HG03432 (cell line): ENCODE data around the gene NPTN.
"Not testable (repeated sequence)": the region's sequence is repeated elsewhere in the genome, so short reads cannot be mapped to it uniquely, and the experiment has no call there.

Experiments used
- ATAC-seq: cut with Tn5 transposase; IDR thresholded peaks from one replicate; pipeline ENCODE4 v1.9.1; 2021; ENCODE audit warnings: mild to moderate bottlenecking, moderate library complexity; ENCODE audit not compliant: unreplicated experiment

Gene NPTN

DNA sequence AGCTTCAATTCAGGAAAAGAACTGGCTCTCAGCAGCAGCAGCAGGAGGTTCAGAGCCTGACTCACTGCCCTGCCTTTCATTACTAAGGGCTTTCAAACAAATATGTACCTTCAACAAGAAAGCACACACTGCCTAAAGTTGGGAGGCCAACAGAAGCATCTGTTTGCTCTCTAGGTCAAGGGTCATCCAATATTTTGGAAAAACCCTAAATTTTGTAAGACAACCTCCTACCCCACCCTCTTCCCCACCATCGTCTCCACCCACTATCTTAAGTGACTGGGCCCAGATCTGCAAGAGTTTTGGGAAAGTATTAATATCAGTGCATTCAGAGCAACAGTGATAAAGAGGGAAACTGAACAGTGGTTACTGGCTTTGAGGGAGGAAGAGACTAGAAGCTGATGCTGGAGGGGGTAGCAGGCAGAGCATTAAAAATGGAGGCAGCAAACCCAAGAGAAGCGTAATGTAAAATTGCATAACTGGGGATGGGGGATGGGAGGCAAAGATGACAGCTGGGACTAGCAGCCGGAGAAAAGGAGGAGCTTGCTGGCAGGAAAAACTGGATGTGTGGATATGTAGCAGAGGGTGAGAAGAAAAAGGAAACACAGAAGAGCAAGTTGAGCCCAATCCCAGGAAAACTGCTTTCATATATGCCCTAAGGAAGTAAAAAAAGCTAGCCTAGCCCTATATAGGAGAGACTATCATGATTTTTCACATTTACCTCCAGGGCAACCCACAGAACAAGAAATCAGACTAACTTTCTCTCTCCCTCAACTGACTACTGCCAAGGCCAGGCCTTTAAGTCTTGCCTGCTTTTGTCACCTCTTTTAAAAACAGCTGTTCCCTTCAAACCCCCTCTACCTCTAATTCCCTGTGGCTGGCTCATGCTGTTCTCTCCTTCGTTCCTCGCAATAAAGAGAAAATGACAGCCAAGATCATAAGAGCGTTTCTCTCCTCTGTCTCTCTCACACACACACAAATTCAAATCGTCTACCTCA is 31.4 kb downstream of the NPTN start:
- no peak for ATAC-seq

- ATAC-seq = no peak
These were observed 32.5 kb downstream of the NPTN start for GRCh38 chr15:73600413-73601335.

- no peak for ATAC-seq
These were observed 33.3 kb downstream of the NPTN start for GRCh38 chr15:73599934-73600333.

DNA sequence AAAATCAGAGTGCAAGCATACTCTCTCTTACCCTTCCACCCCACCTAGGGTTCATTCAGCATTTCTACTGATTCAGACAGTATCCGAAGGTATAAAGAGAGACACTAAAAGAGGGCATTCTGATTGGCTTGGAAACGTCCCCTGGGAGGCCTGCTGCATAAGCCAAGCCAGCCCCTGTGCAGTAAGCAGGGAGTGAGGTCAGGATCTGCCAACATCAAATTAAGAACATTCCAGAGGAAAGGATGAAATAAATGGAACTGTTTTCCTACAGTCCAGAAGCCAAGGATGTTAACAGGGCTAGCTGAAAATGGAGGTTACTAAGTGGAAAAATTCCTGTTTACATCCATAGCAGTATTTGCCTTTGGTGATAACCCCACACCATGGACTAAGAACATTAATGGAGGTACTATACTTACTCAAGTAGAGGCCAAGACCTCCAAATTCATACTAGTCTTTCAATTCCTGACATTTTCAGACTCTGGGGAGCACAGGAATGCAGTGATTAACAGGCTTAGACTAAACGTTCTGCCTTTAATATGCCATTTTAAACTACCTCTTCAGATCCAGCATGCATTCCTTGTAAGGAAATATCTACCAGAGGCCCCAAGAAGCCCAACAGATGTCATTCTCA is 34.5 kb downstream of the NPTN start:
- no peak for ATAC-seq

- ATAC-seq = no peak
These were observed 36.1 kb downstream of the NPTN start for GRCh38 chr15:73597036-73597638.

- ATAC-seq = no peak
These were observed 37.0 kb downstream of the NPTN start for GRCh38 chr15:73596174-73596573.

DNA sequence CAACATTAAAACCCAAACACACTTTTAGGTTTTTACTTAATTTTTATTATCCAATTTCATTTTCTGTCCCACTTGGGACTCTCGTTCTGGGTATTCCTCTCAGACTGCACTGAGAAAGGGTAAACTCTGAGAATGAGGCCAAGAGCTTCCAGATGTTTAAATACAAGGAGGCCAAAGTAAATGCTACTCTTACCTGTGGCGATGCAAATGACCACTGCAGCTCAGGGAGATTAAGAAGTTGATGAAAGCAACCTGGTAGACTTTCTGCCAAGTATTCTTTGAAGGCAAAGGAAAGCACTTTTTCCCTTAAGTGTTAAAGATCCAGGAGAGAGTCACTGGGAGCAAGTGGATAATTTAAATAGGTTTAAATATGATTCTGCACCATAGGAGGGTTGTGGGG is 39.1 kb downstream of the NPTN start:
- no peak for ATAC-seq

DNA sequence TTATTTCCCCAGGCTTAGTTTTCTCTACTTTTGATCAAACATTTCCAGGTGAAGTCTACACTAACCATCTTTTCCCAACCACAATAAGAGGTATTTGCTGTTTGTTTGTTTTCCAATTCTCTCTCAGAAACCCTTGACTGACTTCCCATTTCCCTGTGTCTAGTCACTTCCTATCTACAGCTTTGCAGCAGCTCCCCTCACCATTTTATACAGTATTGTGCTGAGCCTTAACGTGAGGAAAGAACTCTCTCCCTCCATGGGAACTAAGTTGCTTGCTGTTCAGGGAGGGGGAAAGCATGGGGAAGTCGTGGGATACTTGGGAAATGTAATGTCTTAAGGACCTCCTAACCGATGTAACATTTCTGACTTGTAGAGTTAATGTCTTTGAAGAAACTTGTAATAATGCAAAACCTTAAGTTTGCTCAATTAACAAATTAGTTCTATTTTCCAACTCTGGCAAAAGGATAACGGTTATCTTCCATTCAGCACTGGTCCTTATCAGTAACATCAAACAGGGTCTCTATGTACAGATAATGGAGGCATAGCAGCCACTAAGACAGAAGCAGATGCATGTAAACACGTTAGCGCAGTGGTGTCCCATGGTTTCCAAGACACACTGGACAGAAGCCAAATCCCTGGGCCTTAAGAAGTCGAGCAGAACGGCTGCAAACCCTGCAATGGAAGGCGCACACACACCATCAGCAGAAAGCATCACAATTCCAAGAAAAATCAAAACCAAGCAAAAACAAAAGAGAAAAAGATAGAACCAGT is 39.7 kb downstream of the NPTN start:
- no peak for ATAC-seq

- ATAC-seq = no peak
These were observed 42.9 kb downstream of the NPTN start for GRCh38 chr15:73590263-73590662.

DNA sequence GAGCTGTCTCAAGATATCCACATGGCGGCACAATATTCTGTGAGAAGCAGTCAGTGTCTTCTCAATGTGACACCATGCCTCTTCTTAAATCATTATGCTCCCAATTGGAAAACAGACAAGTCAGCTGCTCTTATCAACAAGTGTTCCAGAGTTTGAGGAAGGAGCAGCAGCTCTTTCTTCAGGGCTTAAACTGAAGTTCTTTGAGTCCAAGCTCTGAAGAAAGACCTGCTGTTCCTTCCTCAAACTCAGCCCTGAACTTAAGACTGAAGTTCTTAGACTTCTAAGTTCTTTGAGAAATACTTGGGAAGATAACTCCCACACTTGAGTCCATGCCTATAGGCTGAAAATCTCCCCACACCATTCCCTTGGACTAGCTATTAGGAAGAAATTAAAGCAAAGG is 43.4 kb downstream of the NPTN start:
- ATAC-seq = no peak

DNA sequence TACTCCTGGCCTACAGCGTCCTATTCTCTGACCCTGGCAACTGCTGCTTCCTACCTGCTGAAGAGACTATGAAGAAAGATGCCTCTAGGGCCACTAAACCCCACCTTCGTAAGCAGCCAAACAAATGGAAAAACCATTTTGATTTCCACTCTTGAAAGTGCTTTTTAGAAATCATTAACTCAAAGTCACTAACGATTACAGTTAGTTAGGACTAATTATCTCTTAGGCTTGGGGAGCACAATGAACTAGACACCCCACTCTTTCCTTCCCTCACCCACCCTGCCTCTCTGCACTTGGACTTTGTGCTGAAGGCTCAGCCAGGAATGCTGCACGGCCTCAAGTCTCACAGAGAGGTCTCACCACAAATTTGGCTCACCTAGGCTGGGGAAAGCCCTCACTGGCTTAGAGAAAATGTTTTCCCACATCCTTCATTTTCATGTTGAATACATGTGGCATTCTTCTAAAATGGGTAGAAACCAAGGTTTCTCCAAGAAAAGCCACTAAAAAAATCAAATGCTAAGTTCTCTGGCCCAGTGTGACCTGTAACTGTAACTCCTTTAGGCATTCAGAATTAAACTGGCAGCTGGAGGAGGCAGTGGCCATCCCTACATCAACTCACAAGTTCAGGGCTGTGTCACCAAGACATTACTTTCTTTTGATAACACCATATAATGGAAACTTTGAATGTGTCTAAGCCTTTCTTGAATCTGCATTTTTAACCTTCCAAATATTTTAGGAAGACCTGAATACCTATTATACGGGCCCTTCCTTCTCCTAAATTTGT is 47.1 kb downstream of the NPTN start:
- no peak for ATAC-seq

DNA sequence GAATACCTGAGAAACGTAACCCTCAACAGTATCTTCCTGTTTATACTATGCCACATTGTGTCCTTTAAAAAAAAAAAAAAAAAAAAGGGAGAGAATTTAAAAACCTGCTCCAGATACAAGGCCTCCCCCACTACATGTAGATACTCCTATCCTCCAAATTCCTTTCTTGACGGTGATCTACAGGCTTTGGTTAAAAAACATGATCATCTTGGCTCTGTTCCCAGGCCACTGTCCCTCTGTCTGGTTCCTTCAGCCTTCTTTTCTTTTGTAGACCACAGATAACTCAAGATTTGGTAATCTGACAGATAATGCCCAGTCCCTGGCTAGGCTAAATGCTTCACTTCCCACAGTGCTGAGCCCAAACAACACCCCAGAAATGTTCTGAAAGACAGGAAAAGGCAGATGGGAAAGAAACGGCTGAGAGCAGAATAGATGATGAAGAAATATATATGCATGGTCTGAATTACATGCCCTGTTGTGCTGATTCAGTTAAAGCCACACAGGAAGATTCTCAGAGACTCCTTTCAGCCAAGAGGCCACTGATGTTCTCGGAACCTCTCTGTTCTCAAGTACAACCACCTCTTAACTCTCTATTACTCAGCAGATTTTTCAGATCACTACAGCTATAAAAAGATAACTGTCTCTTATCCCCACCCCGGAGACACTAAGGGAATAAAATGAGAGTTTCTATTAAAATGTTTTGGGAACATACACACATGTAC is 48.3 kb downstream of the NPTN start:
- ATAC-seq = no peak

DNA sequence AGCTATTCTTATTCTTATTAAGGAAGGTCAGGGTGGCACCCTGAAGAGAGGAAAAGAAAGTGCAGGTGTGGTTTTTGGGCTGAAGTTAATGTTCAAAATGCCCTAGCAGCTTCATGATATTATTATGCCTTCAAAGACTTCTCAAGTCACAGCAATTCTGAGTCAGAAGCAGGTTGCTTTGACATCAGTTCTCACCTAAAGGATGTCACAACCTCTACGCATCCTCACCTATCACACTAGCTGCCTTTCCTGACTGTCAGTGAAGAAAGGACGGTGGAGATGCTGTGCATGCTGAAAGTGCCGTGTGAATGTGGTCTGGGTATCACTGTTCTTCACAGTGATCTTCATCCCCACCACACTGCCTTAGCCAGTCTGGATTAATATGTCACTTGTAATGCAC is 49.6 kb downstream of the NPTN start:
- ATAC-seq = no peak

- ATAC-seq = no peak
These were observed 50.3 kb downstream of the NPTN start for GRCh38 chr15:73582851-73583379.

DNA sequence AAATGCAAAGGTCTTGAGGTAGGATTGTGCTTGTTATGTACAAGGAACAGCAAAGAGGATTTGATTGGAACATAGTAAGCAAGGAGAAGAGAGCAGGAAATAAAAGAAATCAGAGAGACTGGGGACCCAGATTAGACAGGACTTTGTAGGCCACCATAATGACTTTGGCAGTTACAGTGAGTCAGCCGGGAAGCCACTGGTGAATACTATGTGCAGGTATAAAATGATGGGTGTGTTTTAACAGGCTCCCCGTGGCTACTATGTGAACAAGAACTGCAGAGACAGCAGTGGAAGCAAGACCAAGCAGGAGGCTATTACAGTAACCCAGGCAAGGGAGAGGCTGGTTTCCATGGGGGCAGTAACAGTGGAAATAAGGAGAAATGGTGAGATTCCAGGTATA is 55.2 kb downstream of the NPTN start:
- no peak for ATAC-seq

GRCh38 chr15:73577593-73577992 is 55.6 kb downstream of the NPTN start:
- not testable (repeated sequence) for ATAC-seq

DNA sequence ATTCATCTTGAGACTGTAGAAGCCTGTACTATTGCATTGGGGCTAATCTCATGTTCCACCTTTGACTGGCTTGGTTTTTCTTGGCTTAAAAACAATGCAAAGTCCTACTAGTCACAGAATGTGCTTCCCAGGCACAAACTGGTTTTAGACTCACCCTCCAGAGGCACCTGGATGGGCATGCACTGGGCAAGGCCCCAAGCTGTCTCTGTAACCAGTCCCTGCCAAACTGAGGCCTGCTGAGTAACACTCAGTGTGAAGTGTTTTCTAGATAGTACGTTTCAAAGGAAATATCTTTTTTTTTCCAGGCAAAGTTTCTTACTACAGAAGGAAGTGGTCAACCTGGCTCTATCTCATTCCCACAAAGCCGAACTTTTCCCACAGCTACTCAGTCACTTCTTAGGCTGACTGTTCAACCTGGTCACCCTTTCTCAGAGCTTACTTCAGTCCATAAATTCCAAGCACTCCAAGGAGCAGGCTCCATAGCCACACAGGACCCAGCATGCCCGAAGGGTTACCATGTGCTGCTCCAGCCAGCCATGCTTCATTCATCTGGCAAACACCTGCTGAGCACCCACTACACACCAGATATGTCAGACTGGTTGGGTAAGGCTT is 57.4 kb downstream of the NPTN start:
- ATAC-seq = no peak

DNA sequence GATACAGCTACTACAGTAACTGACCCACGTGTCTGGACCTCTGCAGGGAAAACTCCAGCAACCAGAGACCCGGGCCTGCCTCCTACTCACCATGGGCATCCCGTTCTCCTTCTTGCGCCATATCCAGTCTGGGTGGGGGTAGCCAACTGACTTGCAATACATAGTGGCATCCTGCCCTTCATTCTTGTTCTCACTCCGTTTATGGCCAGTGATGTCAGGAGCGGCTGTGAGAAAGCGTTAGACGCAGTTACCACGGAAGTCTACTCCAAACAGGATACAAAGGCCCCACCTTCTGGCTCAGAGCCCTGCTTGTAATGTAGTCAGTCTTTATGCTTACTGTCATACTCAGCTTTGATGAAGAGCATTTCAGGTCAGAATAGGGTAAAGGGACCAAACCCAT is 59.6 kb downstream of the NPTN start:
- ATAC-seq = no peak
